ENCODE measurements around the gene GNAO1. TPM values are rescaled to one million over a fixed set of nuclear protein-coding genes. Genes with fewer than 3 reads are reported as not detected.
A peak's percentile ranks its signal among the peaks of the same experiment; 100 is the strongest.

GNAO1 gene
- total RNA-seq, 1 donor: under 0.01 TPM

DNA sequence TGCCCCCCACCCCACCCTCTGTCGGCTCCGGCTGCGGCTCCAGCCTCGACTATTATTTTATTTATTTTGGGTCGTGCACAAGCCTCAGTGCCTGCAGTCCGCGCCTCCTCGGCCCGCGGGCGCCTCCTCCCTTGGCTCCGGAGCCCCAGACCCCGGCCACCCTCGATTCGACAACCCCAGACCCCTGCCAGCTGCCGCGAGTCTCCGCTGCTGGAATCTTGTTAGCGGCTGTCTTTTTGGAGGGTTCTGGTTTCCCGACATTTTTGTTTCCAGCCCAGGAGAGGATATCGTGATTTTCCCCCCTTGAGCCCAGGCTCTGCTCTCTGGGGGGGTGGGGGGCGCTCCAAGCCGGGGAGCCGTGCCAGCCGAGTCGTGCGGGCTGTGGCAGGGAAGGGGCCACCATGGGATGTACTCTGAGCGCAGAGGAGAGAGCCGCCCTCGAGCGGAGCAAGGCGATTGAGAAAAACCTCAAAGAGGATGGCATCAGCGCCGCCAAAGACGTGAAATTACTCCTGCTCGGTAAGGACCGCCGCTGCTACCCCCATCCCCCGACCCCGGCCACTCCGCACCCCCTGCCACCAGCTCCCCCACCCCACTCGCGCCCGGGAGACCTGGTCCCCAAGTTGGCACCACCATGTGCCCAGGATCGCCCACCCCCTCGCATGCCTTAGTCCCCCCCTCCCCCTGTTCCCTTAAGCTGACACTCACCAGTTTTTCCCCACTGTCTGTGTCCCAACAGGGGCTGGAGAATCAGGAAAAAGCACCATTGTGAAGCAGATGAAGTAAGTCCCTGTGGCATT is 746 bp downstream of the GNAO1 start:
- DNase-seq (ENCODE audit: low read depth): no peak
- peak overlapping the region; percentile 55 for H3K4me3 ChIP-seq (ENCODE audit: low read depth, low read length)
- TF ChIP-seq, protein P1, sequence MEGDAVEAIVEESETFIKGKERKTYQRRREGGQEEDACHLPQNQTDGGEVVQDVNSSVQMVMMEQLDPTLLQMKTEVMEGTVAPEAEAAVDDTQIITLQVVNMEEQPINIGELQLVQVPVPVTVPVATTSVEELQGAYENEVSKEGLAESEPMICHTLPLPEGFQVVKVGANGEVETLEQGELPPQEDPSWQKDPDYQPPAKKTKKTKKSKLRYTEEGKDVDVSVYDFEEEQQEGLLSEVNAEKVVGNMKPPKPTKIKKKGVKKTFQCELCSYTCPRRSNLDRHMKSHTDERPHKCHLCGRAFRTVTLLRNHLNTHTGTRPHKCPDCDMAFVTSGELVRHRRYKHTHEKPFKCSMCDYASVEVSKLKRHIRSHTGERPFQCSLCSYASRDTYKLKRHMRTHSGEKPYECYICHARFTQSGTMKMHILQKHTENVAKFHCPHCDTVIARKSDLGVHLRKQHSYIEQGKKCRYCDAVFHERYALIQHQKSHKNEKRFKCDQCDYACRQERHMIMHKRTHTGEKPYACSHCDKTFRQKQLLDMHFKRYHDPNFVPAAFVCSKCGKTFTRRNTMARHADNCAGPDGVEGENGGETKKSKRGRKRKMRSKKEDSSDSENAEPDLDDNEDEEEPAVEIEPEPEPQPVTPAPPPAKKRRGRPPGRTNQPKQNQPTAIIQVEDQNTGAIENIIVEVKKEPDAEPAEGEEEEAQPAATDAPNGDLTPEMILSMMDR (IDR thresholded peaks at IDR 0.05; ENCODE audit: insufficient read depth, low read depth, low read length): no peak

DNA sequence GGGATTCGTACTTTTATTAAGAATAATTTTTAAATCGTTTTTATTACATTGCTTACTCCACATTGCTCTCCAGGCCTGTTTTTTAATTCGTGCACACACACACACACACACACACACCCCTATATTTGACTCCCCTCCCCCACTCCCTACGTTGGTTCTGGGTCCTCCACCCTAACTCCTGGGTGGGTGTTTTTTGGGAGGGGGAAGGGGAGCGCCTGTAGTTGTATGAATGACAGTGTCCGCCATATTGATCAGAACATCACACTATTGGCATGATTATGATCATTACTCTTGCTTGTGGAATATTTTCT is 1.3 kb downstream of the GNAO1 start:
- no peak for DNase-seq (ENCODE audit: low read depth)
- H3K4me3 ChIP-seq (ENCODE audit: low read depth, low read length): no peak overlapping the region
- TF ChIP-seq, protein P1 (IDR thresholded peaks at IDR 0.05; ENCODE audit: insufficient read depth, low read depth, low read length): no peak

DNA sequence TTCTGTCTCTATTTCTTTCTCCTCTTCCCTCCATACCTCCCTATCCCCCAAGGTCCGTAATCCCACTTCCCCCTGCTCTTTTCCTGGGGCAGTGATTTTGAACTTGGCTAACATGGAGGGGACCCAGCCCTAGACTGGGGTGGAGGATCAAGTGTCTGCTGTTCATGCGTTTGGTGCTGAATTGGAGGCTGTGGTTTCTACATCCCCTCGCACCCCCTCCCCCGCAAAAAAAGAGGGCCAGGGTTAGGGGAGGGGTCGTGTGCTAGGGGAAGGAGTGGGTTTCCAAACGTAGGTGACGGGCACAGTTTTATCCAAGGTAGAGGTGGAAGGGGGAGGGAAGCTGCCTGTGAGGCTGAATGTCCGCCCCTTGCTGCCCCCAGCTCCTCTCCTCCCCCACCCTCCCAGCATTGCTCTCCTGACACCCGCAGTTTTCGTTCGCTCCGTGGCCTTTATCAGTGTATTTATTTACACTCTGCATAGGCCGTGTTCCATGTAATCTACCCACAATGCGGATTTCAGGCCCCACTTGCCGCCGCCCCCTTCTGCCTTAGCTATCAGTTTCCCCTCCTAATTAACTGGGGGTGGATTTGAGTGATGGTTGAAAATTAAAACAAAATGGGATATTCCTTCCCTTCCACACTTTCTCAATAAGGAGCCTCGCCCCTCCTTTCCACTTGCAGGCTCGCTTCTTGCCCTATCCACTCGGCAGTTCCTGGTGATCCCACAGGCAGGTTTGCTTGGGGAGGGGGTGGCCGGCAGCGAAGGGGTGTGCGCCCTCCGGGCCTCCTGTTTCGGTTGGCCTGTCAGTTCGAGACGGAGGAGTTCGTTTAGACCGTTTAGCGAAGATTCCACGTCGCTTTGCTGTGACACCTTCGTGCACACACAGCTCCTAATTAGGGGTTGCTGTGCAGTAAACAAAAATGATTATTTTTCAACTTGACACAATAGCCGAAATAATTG is 2.0 kb downstream of the GNAO1 start:
- DNase-seq (ENCODE audit: low read depth): no peak
- TF ChIP-seq, protein P1 (IDR thresholded peaks at IDR 0.05; ENCODE audit: insufficient read depth, low read depth, low read length): no peak
- H3K4me3 ChIP-seq (ENCODE audit: low read depth, low read length): no peak overlapping the region

DNA sequence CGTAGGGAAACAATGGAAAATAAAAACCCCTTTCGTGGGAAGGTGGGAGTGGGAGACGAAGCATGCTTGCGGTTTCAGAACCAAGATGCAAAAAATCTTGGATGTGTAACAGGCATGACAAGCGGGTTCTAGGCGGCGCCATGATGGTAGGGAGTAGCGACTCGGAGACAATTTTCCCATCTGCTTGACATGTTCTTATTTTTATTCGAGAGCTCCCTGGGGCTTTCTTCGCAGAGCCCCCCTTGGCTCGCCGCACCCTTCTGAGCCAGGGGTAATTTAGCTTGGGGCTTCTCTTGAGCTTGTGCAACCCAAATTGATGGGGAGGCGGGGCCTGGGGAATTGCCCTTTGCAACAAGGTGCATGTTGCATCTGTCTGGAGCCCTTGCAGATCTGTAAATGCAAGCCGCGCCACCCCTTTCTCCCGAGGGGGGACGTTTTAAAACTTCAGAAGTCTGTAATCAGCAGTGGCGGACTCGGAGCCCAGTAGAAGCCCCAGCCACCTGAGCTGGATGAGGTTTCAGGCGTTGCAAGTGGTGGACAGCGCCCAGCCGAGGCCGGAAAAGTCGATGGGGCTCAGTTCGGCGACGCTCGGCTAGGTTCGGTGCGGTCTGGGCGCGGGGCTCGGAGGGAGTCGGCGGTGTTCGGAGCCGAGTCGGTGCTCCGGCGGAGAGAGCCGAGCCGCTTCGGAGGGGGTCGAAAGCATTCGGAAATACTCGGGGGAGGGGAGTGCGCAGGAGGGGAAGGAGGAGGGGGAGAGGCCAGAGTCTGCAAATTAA is 2.9 kb downstream of the GNAO1 start:
- no peak overlapping the region for H3K4me3 ChIP-seq (ENCODE audit: low read depth, low read length)
- TF ChIP-seq, protein P1 (IDR thresholded peaks at IDR 0.05; ENCODE audit: insufficient read depth, low read depth, low read length): no peak
- DNase-seq (ENCODE audit: low read depth): peak; percentile 58

DNA sequence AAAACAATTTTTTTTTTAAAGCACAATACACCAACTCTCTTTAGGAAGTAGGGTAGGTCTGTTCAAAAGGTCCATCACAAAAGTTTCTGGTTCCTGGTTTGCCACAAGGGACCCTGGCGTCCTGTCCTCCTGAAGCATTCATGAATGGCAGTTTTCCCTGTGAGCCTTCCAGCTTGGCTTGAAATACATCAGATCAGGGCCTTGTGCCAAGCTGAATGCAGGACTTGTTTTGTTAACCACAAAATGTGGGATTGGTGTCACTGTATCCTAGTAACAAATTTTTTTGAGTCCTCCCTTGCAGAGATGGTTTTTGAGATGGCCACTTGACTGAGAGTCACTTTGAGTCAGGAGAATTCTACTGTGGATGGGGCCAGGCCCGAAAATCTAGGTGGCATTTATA is 3.9 kb downstream of the GNAO1 start:
- DNase-seq (ENCODE audit: low read depth): no peak
- TF ChIP-seq, protein P1 (IDR thresholded peaks at IDR 0.05; ENCODE audit: insufficient read depth, low read depth, low read length): no peak
- no peak overlapping the region for H3K4me3 ChIP-seq (ENCODE audit: low read depth, low read length)

DNA sequence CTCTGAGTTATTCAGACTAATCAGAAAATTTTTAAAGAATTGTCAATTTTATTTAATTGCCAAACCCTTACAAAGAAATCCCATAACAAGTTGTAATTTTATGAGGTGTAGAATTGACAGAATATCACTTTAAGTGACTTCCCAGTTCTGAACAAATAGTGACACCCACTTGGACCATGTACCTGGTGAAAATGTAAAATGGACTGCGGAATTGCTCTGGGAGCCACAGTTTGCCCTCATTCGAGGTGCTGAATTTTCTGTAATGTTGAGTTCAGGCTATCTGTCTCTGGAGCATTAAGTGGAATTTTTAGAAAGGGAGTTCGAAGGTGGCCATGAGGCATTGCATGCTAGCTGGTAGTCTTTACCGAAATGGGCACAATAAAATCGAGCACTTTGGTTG is 5.1 kb downstream of the GNAO1 start:
- H3K4me3 ChIP-seq (ENCODE audit: low read depth, low read length): no peak overlapping the region
- no peak for DNase-seq (ENCODE audit: low read depth)
- TF ChIP-seq, protein P1 (IDR thresholded peaks at IDR 0.05; ENCODE audit: insufficient read depth, low read depth, low read length): no peak

Data from fibroblast of villous mesenchyme (primary cell).